ENCODE measurements around the gene CDK2AP2.
"Not testable (repeated sequence)": the region's sequence is repeated elsewhere in the genome, so short reads cannot be mapped to it uniquely, and the experiment has no call there.

CDK2AP2 gene

GRCh38 chr11:67523556-67524479 is 15.9 kb upstream of the CDK2AP2 start:
- DNase-seq (ENCODE audit: low read depth in 3 of 3) = no peak

DNA sequence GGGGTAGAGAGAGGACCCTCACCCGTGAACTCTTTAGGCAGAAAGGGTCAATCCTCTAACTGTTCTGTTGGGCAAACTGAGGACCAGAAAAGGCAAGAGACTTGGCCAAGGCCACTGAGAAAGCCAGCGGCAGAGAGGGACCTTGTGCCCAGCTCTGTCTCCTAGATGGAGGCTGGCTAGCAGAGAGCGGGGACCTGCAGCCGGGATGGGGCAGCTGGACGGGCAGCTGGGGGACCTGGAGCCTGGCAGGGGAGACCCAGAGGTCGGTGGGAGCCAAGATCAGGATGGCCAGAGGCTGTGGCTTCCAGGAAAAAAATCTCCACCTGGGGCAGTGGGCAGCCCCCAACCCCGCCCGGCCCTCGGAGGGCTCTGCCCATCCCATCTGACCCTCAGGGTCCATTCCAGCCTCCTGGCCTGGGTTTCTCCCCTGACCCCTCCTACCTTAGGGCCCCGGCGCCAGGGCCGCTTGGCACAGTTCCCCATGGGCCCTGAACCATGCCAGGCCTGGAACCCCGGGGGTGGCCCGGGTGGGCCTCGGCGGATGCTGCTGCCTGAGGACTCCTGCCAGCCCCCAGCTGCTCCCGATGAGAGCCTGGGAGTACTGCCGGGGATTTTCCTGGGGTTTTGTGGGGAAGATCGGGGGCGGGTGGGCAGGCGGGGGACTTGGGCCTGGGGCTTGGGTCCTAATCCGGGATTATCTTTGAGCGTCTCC is 15.0 kb upstream of the CDK2AP2 start, which contains the start of gene CABP2:
TSS of gene CABP2 (minus strand) at position 603 of the 712 bp plus-strand sequence. CDS start at position 483, 120 bp downstream.
- DNase-seq (ENCODE audit: low read depth in 3 of 3) = no peak

DNA sequence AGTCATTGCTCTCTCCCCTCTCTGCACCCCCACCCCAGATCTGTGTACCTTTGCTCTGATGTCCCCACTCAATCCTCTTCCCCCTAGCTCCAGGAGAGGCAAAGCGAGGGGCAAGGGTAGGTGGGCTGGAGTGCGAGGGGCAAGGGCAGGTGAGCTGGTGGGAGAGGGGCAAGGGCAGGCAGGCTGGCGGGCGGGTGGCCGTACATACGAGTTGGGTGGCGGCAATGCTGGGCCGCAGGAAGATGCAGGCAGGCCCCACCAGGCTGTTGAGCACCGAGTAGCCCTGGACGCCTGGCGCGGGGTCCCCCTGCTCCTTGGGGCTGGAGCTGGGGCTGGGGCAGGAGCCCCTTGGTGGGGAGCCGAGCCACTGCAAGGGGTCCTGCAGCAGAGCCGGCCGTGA is 14.4 kb upstream of the CDK2AP2 start:
- DNase-seq (ENCODE audit: low read depth in 3 of 3) = no peak

DNA sequence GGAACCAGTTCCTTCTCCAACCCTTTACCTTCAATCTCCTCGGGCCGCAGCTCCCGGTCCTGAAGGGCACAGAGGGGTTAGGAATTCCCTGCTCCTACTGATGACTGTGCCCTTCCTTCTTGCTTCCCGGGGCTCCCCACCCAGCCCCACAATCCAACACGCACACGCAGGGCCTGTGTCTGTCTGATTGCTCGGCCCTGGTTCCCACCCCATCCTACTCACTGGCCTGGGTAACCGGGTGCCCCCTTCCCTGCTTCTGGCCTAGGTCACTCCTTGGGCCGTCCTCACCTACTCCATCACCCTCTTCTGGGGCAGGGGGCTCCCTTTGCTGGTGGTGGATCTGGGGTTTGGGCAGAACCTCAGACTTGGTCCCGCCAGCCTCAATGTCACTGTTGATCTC is 14.0 kb upstream of the CDK2AP2 start:
- DNase-seq (ENCODE audit: low read depth in 3 of 3) = no peak

DNA sequence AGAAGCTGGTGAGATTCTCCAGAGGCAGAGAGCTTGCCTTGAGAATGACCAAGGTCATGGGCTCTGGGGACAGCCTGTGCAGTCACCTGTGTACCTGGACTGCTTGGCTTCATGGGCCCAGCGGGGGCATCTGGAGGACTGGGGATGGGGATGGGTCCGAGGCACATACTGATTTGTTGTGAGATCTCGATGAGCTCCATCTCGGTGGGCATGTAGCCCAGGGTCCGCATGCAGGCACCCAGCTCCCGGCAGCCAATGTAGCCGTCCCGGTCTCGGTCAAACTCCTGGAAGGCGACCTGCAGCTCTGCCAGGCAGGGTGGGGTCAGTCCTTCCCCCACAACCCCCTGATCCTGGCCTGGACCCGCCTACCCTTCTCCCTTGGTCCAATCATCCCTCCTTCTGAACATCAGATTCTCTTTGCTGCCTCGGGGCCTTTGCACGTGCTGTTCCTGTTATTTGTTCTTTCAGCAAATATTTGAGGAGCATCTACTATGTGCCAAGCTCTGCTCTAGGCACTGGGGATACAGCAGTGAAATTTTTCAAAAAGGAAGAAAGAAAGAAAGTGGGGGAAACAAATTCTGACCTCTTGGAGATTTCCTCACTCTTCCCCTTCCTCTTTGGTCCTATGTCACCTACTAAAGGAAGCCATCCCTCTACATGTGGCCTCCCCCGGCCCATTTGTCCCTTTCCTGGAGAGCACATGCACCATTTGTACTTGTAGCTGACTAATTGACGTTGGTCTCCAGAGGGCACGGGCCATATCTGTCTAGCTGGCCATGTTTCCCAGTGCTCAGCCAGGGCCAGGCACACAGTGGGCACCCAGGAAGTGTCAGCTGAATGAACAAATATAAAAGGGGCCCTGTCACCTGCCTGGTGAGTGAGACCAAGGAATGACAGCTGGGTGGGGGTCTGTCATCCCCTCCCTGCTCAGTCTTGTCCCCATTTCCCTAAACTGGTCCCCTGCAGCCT is 13.2 kb upstream of the CDK2AP2 start:
- DNase-seq (ENCODE audit: low read depth in 3 of 3) = no peak

GRCh38 chr11:67519726-67520125 is 11.8 kb upstream of the CDK2AP2 start:
- DNase-seq (ENCODE audit: low read depth in 3 of 3) = no peak

GRCh38 chr11:67517784-67518552 is 10.0 kb upstream of the CDK2AP2 start:
- DNase-seq (ENCODE audit: low read depth in 3 of 3) = no peak

GRCh38 chr11:67516806-67517205 is 8.8 kb upstream of the CDK2AP2 start:
- DNase-seq (ENCODE audit: low read depth in 3 of 3) = no peak

- no peak for DNase-seq (ENCODE audit: low read depth in 3 of 3)
These were observed 6.2 kb upstream of the CDK2AP2 start for GRCh38 chr11:67514116-67514515.

- DNase-seq (ENCODE audit: low read depth in 3 of 3) = not testable (repeated sequence)
These were observed 3.6 kb upstream of the CDK2AP2 start for GRCh38 chr11:67511558-67511957.

DNA sequence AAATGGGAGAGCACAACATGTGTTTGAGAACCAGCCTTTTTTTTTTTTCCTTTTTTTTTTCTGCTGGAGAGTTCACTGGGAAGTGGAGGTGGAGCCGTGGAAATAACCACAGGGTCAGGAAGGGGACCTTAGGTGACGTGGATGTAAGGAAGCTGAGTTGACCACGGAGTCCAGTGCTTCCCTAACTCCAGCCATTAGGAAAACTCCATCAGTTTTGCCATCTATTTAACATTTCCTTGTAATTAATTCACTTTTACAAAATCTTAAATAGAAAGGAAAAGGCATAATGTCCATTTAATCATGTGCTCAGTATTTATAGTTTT is 2.0 kb upstream of the CDK2AP2 start:
- no peak for DNase-seq (ENCODE audit: low read depth in 3 of 3)

DNA sequence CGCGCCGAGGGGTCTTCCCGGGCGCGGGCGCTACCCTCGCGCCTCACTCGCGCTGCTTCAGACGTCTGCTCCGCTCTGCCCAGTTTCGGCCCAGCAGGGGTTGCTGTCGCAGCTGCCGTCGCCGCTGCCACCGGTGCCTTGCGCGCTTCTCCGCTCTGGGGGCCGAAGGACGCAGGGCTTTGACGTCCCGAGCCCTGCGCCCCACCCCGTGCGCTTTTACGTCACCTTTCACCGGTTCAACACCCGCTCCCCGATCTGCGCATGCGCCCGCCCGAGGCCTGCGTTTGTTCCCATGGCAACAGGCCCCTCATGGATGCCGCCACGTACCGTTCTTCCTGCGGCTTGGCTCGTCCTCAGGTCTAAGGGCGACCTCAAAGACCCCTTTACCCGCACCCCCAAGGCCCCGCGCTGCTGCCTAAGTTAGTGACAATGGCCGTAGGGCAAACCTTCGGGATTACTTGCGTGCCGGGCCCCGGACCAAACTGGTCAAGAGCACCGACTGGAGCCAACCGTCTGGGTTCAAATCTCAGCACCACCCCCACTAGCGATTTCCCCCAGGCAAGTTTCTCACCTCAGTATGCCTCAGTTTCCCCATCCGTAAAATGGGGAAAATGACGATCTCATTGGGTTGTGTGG is 642 bp upstream of the CDK2AP2 start:
- DNase-seq (ENCODE audit: low read depth in 3 of 3) = peak; percentile 98 to 99 (median 98)

DNA sequence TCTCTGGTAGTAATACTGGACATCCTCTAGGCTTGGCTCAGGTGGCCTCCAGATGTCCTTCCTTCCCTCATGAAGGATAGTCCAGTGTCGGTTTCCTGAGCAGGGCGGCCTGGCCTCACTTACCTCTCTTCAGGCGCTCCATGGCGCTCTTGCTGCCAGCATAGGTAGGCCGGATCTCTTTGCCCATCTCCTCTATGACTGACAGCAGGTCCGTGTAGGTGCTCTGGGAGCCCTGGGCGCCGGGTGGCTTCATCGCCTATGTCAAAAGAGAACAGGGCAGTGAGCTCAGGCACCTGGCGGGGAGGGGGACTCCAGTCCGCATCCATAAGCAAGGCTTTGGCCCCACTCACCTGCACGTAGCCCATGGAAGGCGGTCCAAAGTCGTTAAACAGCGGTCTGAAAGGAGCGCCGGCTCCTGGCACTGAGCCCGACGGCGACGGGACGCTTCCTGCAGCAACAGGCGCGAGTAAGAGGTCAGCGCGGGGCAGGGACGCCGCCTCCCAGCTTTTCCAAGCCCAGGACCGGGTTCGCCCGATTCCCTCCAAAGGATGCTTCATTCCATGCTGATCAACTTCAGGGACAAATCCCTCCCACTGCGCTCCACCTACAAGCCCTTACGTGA is 609 bp downstream of the CDK2AP2 start:
- DNase-seq (ENCODE audit: low read depth in 3 of 3) = no peak

DNA sequence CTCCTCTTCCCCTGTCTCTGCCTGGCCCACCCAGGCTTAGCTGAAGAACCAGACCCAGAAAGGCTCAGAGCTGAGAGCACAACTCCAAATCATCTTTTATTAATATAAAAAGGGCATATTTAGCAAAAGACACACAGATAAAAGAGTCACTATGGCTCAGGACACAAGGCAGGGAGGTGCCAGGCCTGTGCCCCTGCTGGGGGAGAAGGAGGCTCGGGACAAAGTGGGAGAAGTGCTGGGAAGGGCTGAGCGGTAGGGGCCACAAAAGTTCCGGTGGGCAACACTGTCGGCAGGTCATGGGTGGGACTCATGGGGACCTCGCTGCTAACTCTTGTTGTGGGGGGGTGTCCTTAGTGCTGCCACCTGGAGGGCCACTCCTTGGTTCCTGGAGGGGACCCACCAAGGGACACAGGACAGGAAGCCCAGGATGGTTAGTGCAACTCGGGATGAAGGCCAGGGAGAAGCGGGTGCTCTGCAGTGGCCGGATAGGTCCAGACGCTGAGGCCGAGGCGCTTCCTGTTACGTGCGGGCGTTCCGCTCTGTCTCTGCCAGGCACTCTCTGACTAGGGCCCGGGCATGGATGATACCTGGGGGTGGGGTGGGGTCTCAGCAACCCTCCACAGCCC is 1.4 kb downstream of the CDK2AP2 start:
- DNase-seq (ENCODE audit: low read depth in 3 of 3) = no peak

DNA sequence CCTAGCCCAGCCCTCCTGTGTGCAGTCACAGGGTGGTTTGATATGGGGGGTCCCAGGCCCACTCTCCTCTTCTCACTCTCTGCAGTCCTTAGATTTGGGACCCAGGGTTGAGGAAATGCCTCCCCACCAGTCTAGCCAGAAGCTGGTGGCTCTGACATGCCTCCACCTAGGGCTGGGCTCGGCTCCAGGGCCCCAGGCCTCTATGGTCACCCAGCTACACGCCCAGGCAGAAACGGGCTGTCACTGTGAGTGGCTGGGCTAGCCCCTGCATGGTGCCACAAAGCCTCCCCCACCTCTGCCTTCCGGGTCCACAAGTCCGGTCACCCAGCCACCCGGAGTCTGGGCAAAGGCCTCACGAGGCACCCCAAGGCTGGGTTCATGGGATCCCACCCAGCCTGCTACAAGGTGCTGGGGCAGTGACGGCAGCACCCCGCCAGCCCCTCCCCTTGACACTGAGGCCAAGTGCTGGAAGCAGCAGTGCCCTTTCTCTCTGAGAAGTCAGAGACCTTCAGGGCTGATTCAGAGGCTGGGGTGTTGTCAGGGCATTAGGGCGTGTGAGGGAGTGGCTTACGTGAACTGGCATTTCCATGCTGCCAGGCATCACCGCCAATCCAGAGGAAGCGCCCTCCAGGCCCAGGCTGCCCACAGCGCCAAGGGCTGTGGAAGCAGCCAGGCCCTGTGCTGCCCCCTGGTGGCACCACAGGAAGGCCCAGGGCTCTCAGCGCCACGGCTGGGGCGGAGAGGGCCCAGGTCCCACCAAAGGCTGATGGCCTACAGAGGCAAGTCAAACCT is 2.2 kb downstream of the CDK2AP2 start:
- DNase-seq (ENCODE audit: low read depth in 3 of 3) = peak; percentile 76 to 92 (median 81)

- peak in 2 of 3 experiments; percentile 59 to 81 for DNase-seq (ENCODE audit: low read depth in 3 of 3)
These were observed 2.9 kb downstream of the CDK2AP2 start, which contains the start of gene PITPNM1 for GRCh38 chr11:67504950-67505581. TSS of gene PITPNM1 (minus strand) at chr11:67505363. CDS start at chr11:67504180, 1,183 bp downstream.

- DNase-seq (ENCODE audit: low read depth in 3 of 3) = no peak
These were observed 3.7 kb downstream of the CDK2AP2 start for GRCh38 chr11:67504005-67504949.

Data from stimulated activated CD4-positive, alpha-beta T cell treated with anti-CD3 and anti-CD28 coated beads, TNF-alpha, amount 100 ng/mL, for 24 hours (primary cell).